K562 (cell line): ENCODE data around the gene CRYGA. TPM values are rescaled to one million over a fixed set of nuclear protein-coding genes. Genes with fewer than 3 reads are reported as not detected.

Source experiments
- ATAC-seq: fragments of 200-7000 bp; cut with Tn5 transposase; 3 replicates; pipeline ENCODE4 v1.9.1; 2020; ENCODE audit warnings: moderate library complexity
- BruUV-seq: library from RNA; stranded (reverse); fragments of 400-500 nt; replicated peaks from 2 replicates; lab custom pipeline; 2021; lab: Mats Ljungman, UMichigan
- CTCF ChIA-PET: fragments of 300-600 bp; formaldehyde crosslinking; extraction: SDS; loops from one replicate; lab custom pipeline; 2021; ENCODE audit warnings: low intra/inter-chr PET ratio; lab: Yijun Ruan, JAX
- POLR2A ChIA-PET: fragments of 300-600, 350-650 bp; sonication (Branson Sonifier 250); formaldehyde crosslinking; extraction: SDS; loops from one replicate; lab custom pipeline; 2021; ENCODE audit warnings: antibody characterized with exemption, inconsistent platforms; lab: Yijun Ruan, JAX
- DNase-seq, 4 experiments: peaks; one replicate each; pipeline versions ENCODE4 v3.0.0 to v3.0.0-alpha.2; 2011 to 2018; ENCODE audit warnings: low spot score in 3 of 4, mixed read lengths in 3 of 4; ENCODE audit errors: extremely low read depth in 1 of 4
- FAIRE-seq: peaks from 2 replicates; lab custom pipeline; 2011; peaks lifted over from hg19 to GRCh38; lab: Jason Lieb, UNC
- H2AFZ ChIP-seq: 2 replicates; pipeline ENCODE4 v1.6.0; 2011; ENCODE audit warnings: low read depth, low read length, control low read depth, inconsistent platforms
- H3K27ac ChIP-seq: fragments of 200-600 bp; 3 replicates; pipeline ENCODE4 v1.8.0; 2011; ENCODE audit warnings: low read depth, mild to moderate bottlenecking, control low read depth, inconsistent platforms, low read length, moderate library complexity, mixed read lengths; ENCODE audit errors: extremely low read depth
- H3K27me3 ChIP-seq, 2 experiments: fragments of 300-600 bp in 1 of 2; 2 replicates in 1 of 2; 3 replicates in 1 of 2; pipeline versions ENCODE4 v1.6.0 to v1.8.0; 2011; ENCODE audit warnings: inconsistent platforms in 2 of 2, low read length in 2 of 2, mild to moderate bottlenecking in 1 of 2, mixed read lengths in 1 of 2, moderate library complexity in 1 of 2; ENCODE audit not compliant: control insufficient read depth in 2 of 2, insufficient read depth in 2 of 2
- H3K36me3 ChIP-seq: fragments of 300-600 bp; 3 replicates; pipeline ENCODE4 v1.8.0; 2011; ENCODE audit warnings: mild to moderate bottlenecking, low read length, inconsistent platforms; ENCODE audit not compliant: control insufficient read depth, insufficient read depth
- H3K4me1 ChIP-seq, 2 experiments: fragments of 200-600 bp in 1 of 2; replicated peaks in 1 of 2; 2 replicates in 1 of 2; 3 replicates in 1 of 2; pipeline versions ENCODE4 v1.5.1 to v1.8.0; 2011; ENCODE audit warnings: inconsistent platforms in 2 of 2, low read length in 2 of 2, mild to moderate bottlenecking in 1 of 2, mixed read lengths in 1 of 2, moderate library complexity in 1 of 2; ENCODE audit not compliant: control insufficient read depth in 2 of 2, insufficient read depth in 2 of 2
- H3K4me2 ChIP-seq: 2 replicates; pipeline ENCODE4 v1.6.1; 2011; ENCODE audit warnings: low read length, control low read depth, inconsistent platforms, mixed read lengths; ENCODE audit not compliant: insufficient read depth
- H3K4me3 ChIP-seq: fragments of 200-600 bp; sonication (generic), shearing (Covaris generic); 2 replicates; pipeline ENCODE4 v1.5.1; 2016; ENCODE audit warnings: control low read depth, inconsistent platforms
- H3K79me2 ChIP-seq: fragments of 200-600 bp; 3 replicates; pipeline ENCODE4 v1.8.0; 2011; ENCODE audit warnings: low read length, inconsistent platforms; ENCODE audit not compliant: control insufficient read depth, insufficient read depth
- H3K9ac ChIP-seq, 2 experiments: 2 replicates each; pipeline versions ENCODE4 v1.6.0 to v1.6.1; 2011; ENCODE audit warnings: low read depth in 2 of 2, low read length in 2 of 2, control low read depth in 1 of 2, inconsistent platforms in 1 of 2, mild to moderate bottlenecking in 1 of 2, mixed read lengths in 1 of 2; ENCODE audit not compliant: insufficient read depth in 1 of 2
- H3K9me1 ChIP-seq: one replicate; pipeline ENCODE4 v1.6.0; 2011; ENCODE audit warnings: inconsistent platforms, mild to moderate bottlenecking, low read length, moderate library complexity; ENCODE audit not compliant: control insufficient read depth, insufficient read depth
- H3K9me3 ChIP-seq: replicated peaks from 2 replicates; pipeline ENCODE4 v1.5.1; 2011; ENCODE audit warnings: low read depth, low read length, inconsistent platforms; ENCODE audit not compliant: control insufficient read depth, insufficient read depth
- H4K20me1 ChIP-seq: replicated peaks from 2 replicates; pipeline ENCODE4 v1.6.1; 2011; ENCODE audit warnings: low read length, inconsistent platforms, mixed read lengths; ENCODE audit not compliant: control insufficient read depth, insufficient read depth
- KDM1A ChIP-seq, 2 experiments: fragments of 450-650 bp; IDR thresholded peaks; 2 replicates each; pipeline ENCODE4 v1.6.1; 2016; ENCODE audit warnings: mild to moderate bottlenecking in 2 of 2
- NBN ChIP-seq: fragments of 450-650 bp; IDR thresholded peaks from 2 replicates; pipeline ENCODE4 v1.6.1; 2016; ENCODE audit warnings: low read depth, mild to moderate bottlenecking
- ZNF316 ChIP-seq: fragments of 450-650 bp; IDR thresholded peaks from 2 replicates; pipeline ENCODE4 v1.6.1; 2016
- WGBS: fragments of 100-300 bp; shearing (Covaris generic); methylation state at CpG from one replicate; pipeline ENCODE4 v1.1.6; 2016; ENCODE audit warnings: low coverage, mixed read lengths; ENCODE audit not compliant: insufficient coverage; ENCODE audit errors: missing lambda C conversion rate; 5-methylcytosine and 5-hydroxymethylcytosine counted together
- in situ Hi-C: fragments of 300-500 bp; cut with MboI; formaldehyde crosslinking; loops from 4 replicates; pipeline ENCODE4 v1.15.0; 2018; ENCODE audit warnings: inconsistent platforms, mixed read lengths
- intact Hi-C: fragments of 100-400 bp; cut with micrococcal nuclease; formaldehyde crosslinking; loops from 2 replicates; pipeline ENCODE4 v1.14.2; 2022
- polyA plus RNA-seq, 8 experiments: library from polyadenylated mRNA; depleted of rRNA in 4 of 8; stranded (reverse) in 5 of 8; unstranded in 3 of 8; fragments of >200 nt; fragmentation: Nextera tagmentation in 2 of 8; fragmentation: Illumina TruSeq in 1 of 8; extraction: Ambion mirVana in 2 of 8; extraction: Trizol in 1 of 8; gene quantifications; 2 replicates each; pipeline versions ENCODE4 v1.2.1 to v1.2.3, GENCODE V29; 2011 to 2014; ENCODE audit warnings: inconsistent platforms in 1 of 8, missing spikeins in 1 of 8
- total RNA-seq, 7 experiments: library from RNA; depleted of rRNA in 6 of 7; stranded (reverse); fragments of >200 nt in 6 of 7; fragmentation: Illumina TruSeq in 2 of 7; extraction: Trizol in 2 of 7; gene quantifications; 2 replicates each; pipeline versions ENCODE4 v1.2.1 to v1.2.3, GENCODE V29; 2011 to 2021; ENCODE audit warnings: low replicate concordance in 1 of 7
- TF ChIP-seq, protein P1 (sequence below), 3 experiments: IDR thresholded peaks in 2 of 3; conservative IDR thresholded peaks in 1 of 3; 2 replicates each; pipeline ENCODE4 v1.5.1; 2011 to 2012; ENCODE audit warnings: low read length in 3 of 3, mild to moderate bottlenecking in 3 of 3, control low read depth in 2 of 3, improper control_type of control experiment in 1 of 3, inconsistent platforms in 1 of 3, low read depth in 1 of 3, mixed read lengths in 1 of 3, moderate library complexity in 1 of 3; ENCODE audit not compliant: insufficient read depth in 2 of 3

CRYGA gene
- total and polyA plus RNA-seq, 9 of the 15 experiments (the other 6 are each of a cell fraction or from before 2014, with no cell fraction given), result not detected

DNA sequence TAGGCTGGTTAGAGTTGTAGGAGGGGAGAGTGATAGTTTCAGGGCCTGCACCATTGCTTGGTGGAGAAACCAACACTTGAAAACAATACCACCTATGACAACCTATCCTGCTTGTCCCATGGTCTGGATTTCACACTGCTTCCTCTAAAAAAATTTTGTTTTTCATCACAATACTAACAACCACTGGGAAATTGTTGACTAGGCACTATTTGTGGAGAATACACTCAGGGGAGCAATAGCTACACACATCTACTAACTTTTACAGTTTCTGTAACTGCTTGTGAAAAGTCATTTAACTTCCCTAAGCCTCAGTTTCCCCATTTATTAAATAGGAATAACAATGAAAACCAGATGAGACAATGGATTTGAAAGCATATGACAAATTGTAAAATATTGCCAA, 13.3 kb downstream of the CRYGA start:
- TF ChIP-seq KDM1A (IDR thresholded peaks at IDR 0.05) (no peak), ZNF316 (peak; percentile 38; the same call in 1 of the 2 replicates)
- H3K9me1 ChIP-seq, result no peaks in the 10 kb centered on the region
- no peak overlapping the region for H3K27ac ChIP-seq
- no peak overlapping the region for H2AFZ ChIP-seq
- ChIA-PET POLR2A (no interaction called here), CTCF (no interaction called here)
- ATAC-seq (no peak), FAIRE-seq (no peak), DNase-seq (no peak)
- intact Hi-C loops (no loop called here), in situ Hi-C loops (no loop called here)
- H3K9me3 ChIP-seq, result no peaks in the 10 kb centered on the region
- H3K9ac ChIP-seq, result no peak overlapping the region
- H3K36me3 ChIP-seq, result no peaks in the 10 kb centered on the region
- no peak overlapping the region for H3K4me3 ChIP-seq
- H3K79me2 ChIP-seq, result no peaks in the 10 kb centered on the region
- no peaks in the 10 kb centered on the region for H4K20me1 ChIP-seq
- H3K27me3 ChIP-seq, result no peaks in the 10 kb centered on the region
- BruUV-seq, result no TSS peak
- H3K4me2 ChIP-seq, result no peak overlapping the region
- H3K4me1 ChIP-seq, result no peaks in the 10 kb centered on the region

DNA sequence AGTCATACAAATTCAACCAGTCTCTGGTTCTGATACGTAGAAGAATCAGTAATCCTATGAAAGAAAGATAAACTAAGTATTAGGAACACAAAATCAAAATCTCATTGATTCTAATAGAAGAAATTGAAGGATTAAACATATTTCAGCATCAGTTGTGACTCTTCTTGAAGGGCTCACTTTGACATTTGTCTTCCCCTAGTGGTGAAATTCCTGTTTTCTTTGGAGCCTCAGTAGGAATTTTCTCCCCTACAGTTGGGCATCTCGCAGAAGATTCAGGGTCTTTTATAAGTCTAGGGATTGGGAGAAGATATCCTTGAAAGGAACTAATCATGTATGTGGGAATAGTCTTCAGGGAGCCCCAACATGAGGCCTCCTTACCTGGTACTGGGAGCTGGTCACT, 14.6 kb downstream of the CRYGA start:
- Histone ChIP-seq H2AFZ (no peak overlapping the region), H3K4me1 (no peaks in the 10 kb centered on the region), H3K27me3 (no peaks in the 10 kb centered on the region), H3K9ac (no peak overlapping the region), H3K4me3 (no peak overlapping the region), H3K79me2 (no peaks in the 10 kb centered on the region), H4K20me1 (no peaks in the 10 kb centered on the region), H3K9me1 (no peaks in the 10 kb centered on the region), H3K27ac (no peak overlapping the region), H3K4me2 (no peak overlapping the region), H3K9me3 (no peaks in the 10 kb centered on the region), H3K36me3 (no peaks in the 10 kb centered on the region)
- in situ Hi-C loops, result no loop called here
- DNase-seq (no peak), ATAC-seq (no peak), FAIRE-seq (no peak)
- ChIA-PET POLR2A (no interaction called here), CTCF (interaction anchor here (0.6 kb wide), 1 partner anchor 215 kb away, joined by 3 read pairs; no protein-coding TSS in a partner anchor)
- 4% methylated on average over 2 of the region's 2 CpGs for WGBS
- no TSS peak for BruUV-seq
- intact Hi-C loops, result no loop called here
- no peak for TF ChIP-seq NBN
- TF ChIP-seq, protein P1, sequence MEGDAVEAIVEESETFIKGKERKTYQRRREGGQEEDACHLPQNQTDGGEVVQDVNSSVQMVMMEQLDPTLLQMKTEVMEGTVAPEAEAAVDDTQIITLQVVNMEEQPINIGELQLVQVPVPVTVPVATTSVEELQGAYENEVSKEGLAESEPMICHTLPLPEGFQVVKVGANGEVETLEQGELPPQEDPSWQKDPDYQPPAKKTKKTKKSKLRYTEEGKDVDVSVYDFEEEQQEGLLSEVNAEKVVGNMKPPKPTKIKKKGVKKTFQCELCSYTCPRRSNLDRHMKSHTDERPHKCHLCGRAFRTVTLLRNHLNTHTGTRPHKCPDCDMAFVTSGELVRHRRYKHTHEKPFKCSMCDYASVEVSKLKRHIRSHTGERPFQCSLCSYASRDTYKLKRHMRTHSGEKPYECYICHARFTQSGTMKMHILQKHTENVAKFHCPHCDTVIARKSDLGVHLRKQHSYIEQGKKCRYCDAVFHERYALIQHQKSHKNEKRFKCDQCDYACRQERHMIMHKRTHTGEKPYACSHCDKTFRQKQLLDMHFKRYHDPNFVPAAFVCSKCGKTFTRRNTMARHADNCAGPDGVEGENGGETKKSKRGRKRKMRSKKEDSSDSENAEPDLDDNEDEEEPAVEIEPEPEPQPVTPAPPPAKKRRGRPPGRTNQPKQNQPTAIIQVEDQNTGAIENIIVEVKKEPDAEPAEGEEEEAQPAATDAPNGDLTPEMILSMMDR (IDR thresholded peaks at IDR 0.05 in 2 of 3, conservative IDR thresholded peaks at IDR 0.05 in 1 of 3; ENCODE audit: insufficient read depth in 2 of 3, low read depth in 1 of 3, low read length in 3 of 3), result peak in 1 of 3 experiments; percentile 9; a peak in 1 of 6 replicates
